K562 (cell line): ENCODE data around the gene FRMD3. TPM values are rescaled to one million over a fixed set of nuclear protein-coding genes. Genes with fewer than 3 reads are reported as not detected.

Experiments
- ATAC-seq: fragments of 200-7000 bp; cut with Tn5 transposase; 3 replicates; pipeline ENCODE4 v1.9.1; 2020; ENCODE audit warnings: moderate library complexity
- BruUV-seq: library from RNA; stranded (reverse); fragments of 400-500 nt; replicated peaks from 2 replicates; lab custom pipeline; 2021; lab: Mats Ljungman, UMichigan
- CTCF ChIA-PET: fragments of 300-600 bp; formaldehyde crosslinking; extraction: SDS; loops from one replicate; lab custom pipeline; 2021; ENCODE audit warnings: low intra/inter-chr PET ratio; lab: Yijun Ruan, JAX
- POLR2A ChIA-PET: fragments of 300-600, 350-650 bp; sonication (Branson Sonifier 250); formaldehyde crosslinking; extraction: SDS; loops from one replicate; lab custom pipeline; 2021; ENCODE audit warnings: antibody characterized with exemption, inconsistent platforms; lab: Yijun Ruan, JAX
- DNase-seq, 4 experiments: peaks; one replicate each; pipeline versions ENCODE4 v3.0.0 to v3.0.0-alpha.2; 2011 to 2018; ENCODE audit warnings: low spot score in 3 of 4, mixed read lengths in 3 of 4; ENCODE audit errors: extremely low read depth in 1 of 4
- FAIRE-seq: peaks from 2 replicates; lab custom pipeline; 2011; peaks lifted over from hg19 to GRCh38; lab: Jason Lieb, UNC
- H2AFZ ChIP-seq: 2 replicates; pipeline ENCODE4 v1.6.0; 2011; ENCODE audit warnings: low read depth, low read length, control low read depth, inconsistent platforms
- H3K27ac ChIP-seq: fragments of 200-600 bp; 3 replicates; pipeline ENCODE4 v1.8.0; 2011; ENCODE audit warnings: low read depth, mild to moderate bottlenecking, control low read depth, inconsistent platforms, low read length, moderate library complexity, mixed read lengths; ENCODE audit errors: extremely low read depth
- H3K27me3 ChIP-seq, 2 experiments: fragments of 300-600 bp in 1 of 2; 2 replicates in 1 of 2; 3 replicates in 1 of 2; pipeline versions ENCODE4 v1.6.0 to v1.8.0; 2011; ENCODE audit warnings: inconsistent platforms in 2 of 2, low read length in 2 of 2, mild to moderate bottlenecking in 1 of 2, mixed read lengths in 1 of 2, moderate library complexity in 1 of 2; ENCODE audit not compliant: control insufficient read depth in 2 of 2, insufficient read depth in 2 of 2
- H3K36me3 ChIP-seq: fragments of 300-600 bp; 3 replicates; pipeline ENCODE4 v1.8.0; 2011; ENCODE audit warnings: mild to moderate bottlenecking, low read length, inconsistent platforms; ENCODE audit not compliant: control insufficient read depth, insufficient read depth
- H3K4me1 ChIP-seq, 2 experiments: fragments of 200-600 bp in 1 of 2; replicated peaks in 1 of 2; 2 replicates in 1 of 2; 3 replicates in 1 of 2; pipeline versions ENCODE4 v1.5.1 to v1.8.0; 2011; ENCODE audit warnings: inconsistent platforms in 2 of 2, low read length in 2 of 2, mild to moderate bottlenecking in 1 of 2, mixed read lengths in 1 of 2, moderate library complexity in 1 of 2; ENCODE audit not compliant: control insufficient read depth in 2 of 2, insufficient read depth in 2 of 2
- H3K4me2 ChIP-seq: 2 replicates; pipeline ENCODE4 v1.6.1; 2011; ENCODE audit warnings: low read length, control low read depth, inconsistent platforms, mixed read lengths; ENCODE audit not compliant: insufficient read depth
- H3K4me3 ChIP-seq: fragments of 200-600 bp; sonication (generic), shearing (Covaris generic); 2 replicates; pipeline ENCODE4 v1.5.1; 2016; ENCODE audit warnings: control low read depth, inconsistent platforms
- H3K79me2 ChIP-seq: fragments of 200-600 bp; 3 replicates; pipeline ENCODE4 v1.8.0; 2011; ENCODE audit warnings: low read length, inconsistent platforms; ENCODE audit not compliant: control insufficient read depth, insufficient read depth
- H3K9ac ChIP-seq, 2 experiments: 2 replicates each; pipeline versions ENCODE4 v1.6.0 to v1.6.1; 2011; ENCODE audit warnings: low read depth in 2 of 2, low read length in 2 of 2, control low read depth in 1 of 2, inconsistent platforms in 1 of 2, mild to moderate bottlenecking in 1 of 2, mixed read lengths in 1 of 2; ENCODE audit not compliant: insufficient read depth in 1 of 2
- H3K9me1 ChIP-seq: one replicate; pipeline ENCODE4 v1.6.0; 2011; ENCODE audit warnings: inconsistent platforms, mild to moderate bottlenecking, low read length, moderate library complexity; ENCODE audit not compliant: control insufficient read depth, insufficient read depth
- H3K9me3 ChIP-seq: replicated peaks from 2 replicates; pipeline ENCODE4 v1.5.1; 2011; ENCODE audit warnings: low read depth, low read length, inconsistent platforms; ENCODE audit not compliant: control insufficient read depth, insufficient read depth
- H4K20me1 ChIP-seq: replicated peaks from 2 replicates; pipeline ENCODE4 v1.6.1; 2011; ENCODE audit warnings: low read length, inconsistent platforms, mixed read lengths; ENCODE audit not compliant: control insufficient read depth, insufficient read depth
- BCOR ChIP-seq: fragments of 450-650 bp; IDR thresholded peaks from 2 replicates; pipeline ENCODE4 v1.6.1; 2016
- CBFB ChIP-seq: sonication (generic); formaldehyde crosslinking; IDR thresholded peaks from 2 replicates; pipeline ENCODE4 v1.4.0; 2020; ENCODE audit warnings: mild to moderate bottlenecking, missing genetic modification reagents
- HNRNPL ChIP-seq: fragments of 200-400 bp; formaldehyde crosslinking; IDR thresholded peaks from 2 replicates; pipeline ENCODE4 v1.6.1; 2017; ENCODE audit warnings: low read depth, mild to moderate bottlenecking, low read length
- KLF10 ChIP-seq: fragments of 250-450 bp; sonication (Bioruptor Pico); IDR thresholded peaks from 2 replicates; pipeline ENCODE4 v1.6.1; 2021; ENCODE audit warnings: matching md5 sums
- MTA3 ChIP-seq: fragments of 450-650 bp; formaldehyde crosslinking; IDR thresholded peaks from 2 replicates; pipeline ENCODE4 v1.6.1; 2017; ENCODE audit warnings: mild to moderate bottlenecking, borderline replicate concordance
- NCOA4 ChIP-seq: fragments of 450-650 bp; IDR thresholded peaks from 2 replicates; pipeline ENCODE4 v1.6.1; 2018; ENCODE audit warnings: mild to moderate bottlenecking; ENCODE audit not compliant: partially characterized antibody
- OTX1 ChIP-seq: fragments of 450-650 bp; formaldehyde crosslinking; IDR thresholded peaks from 2 replicates; pipeline ENCODE4 v1.4.0; 2022; ENCODE audit warnings: mild to moderate bottlenecking
- PCBP2 ChIP-seq: fragments of 200-400 bp; formaldehyde crosslinking; IDR thresholded peaks from 2 replicates; pipeline ENCODE4 v1.6.1; 2018; ENCODE audit warnings: low read length, low read depth, mild to moderate bottlenecking, moderate library complexity; ENCODE audit not compliant: poor library complexity, severe bottlenecking
- PRDM10 ChIP-seq: fragments of 450-650 bp; IDR thresholded peaks from 2 replicates; pipeline ENCODE4 v1.6.1; 2018; ENCODE audit not compliant: partially characterized antibody
- ZNF212 ChIP-seq: fragments of 450-650 bp; formaldehyde crosslinking; IDR thresholded peaks from 2 replicates; pipeline ENCODE4 v1.4.0; 2020; ENCODE audit warnings: mild to moderate bottlenecking
- in situ Hi-C: fragments of 300-500 bp; cut with MboI; formaldehyde crosslinking; loops from 4 replicates; pipeline ENCODE4 v1.15.0; 2018; ENCODE audit warnings: inconsistent platforms, mixed read lengths
- intact Hi-C: fragments of 100-400 bp; cut with micrococcal nuclease; formaldehyde crosslinking; loops from 2 replicates; pipeline ENCODE4 v1.14.2; 2022
- polyA plus RNA-seq, 8 experiments: library from polyadenylated mRNA; depleted of rRNA in 4 of 8; stranded (reverse) in 5 of 8; unstranded in 3 of 8; fragments of >200 nt; fragmentation: Nextera tagmentation in 2 of 8; fragmentation: Illumina TruSeq in 1 of 8; extraction: Ambion mirVana in 2 of 8; extraction: Trizol in 1 of 8; gene quantifications; 2 replicates each; pipeline versions ENCODE4 v1.2.1 to v1.2.3, GENCODE V29; 2011 to 2014; ENCODE audit warnings: inconsistent platforms in 1 of 8, missing spikeins in 1 of 8
- total RNA-seq, 7 experiments: library from RNA; depleted of rRNA in 6 of 7; stranded (reverse); fragments of >200 nt in 6 of 7; fragmentation: Illumina TruSeq in 2 of 7; extraction: Trizol in 2 of 7; gene quantifications; 2 replicates each; pipeline versions ENCODE4 v1.2.1 to v1.2.3, GENCODE V29; 2011 to 2021; ENCODE audit warnings: low replicate concordance in 1 of 7
- TF ChIP-seq, protein P1 (sequence below): fragments of 450-650 bp; formaldehyde crosslinking; IDR thresholded peaks from 2 replicates; pipeline ENCODE4 v1.4.0; 2020; ENCODE audit warnings: mild to moderate bottlenecking, moderate library complexity
- TF ChIP-seq, protein P2 (sequence below): fragments of 150-350 bp; IDR thresholded peaks from 2 replicates; pipeline ENCODE4 v1.6.1; 2014; ENCODE audit warnings: low read depth, mild to moderate bottlenecking, low read length, borderline replicate concordance
- TF ChIP-seq, protein P3 (sequence below): sonication (generic); formaldehyde crosslinking; IDR thresholded peaks from 2 replicates; pipeline ENCODE4 v1.8.0; 2022; ENCODE audit warnings: missing genetic modification reagents, mild to moderate bottlenecking, borderline replicate concordance

FRMD3 gene
- total and polyA plus RNA-seq, 9 of the 15 experiments (the other 6 are each of a cell fraction or from before 2014, with no cell fraction given): 0.09 to 0.51 (median 0.21) TPM

GRCh38 chr9:83240671-83241070 is 297.5 kb downstream of the FRMD3 start (continued):
- TF ChIP-seq, protein P1, sequence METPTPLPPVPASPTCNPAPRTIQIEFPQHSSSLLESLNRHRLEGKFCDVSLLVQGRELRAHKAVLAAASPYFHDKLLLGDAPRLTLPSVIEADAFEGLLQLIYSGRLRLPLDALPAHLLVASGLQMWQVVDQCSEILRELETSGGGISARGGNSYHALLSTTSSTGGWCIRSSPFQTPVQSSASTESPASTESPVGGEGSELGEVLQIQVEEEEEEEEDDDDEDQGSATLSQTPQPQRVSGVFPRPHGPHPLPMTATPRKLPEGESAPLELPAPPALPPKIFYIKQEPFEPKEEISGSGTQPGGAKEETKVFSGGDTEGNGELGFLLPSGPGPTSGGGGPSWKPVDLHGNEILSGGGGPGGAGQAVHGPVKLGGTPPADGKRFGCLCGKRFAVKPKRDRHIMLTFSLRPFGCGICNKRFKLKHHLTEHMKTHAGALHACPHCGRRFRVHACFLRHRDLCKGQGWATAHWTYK: no peak
- no peak for TF ChIP-seq HNRNPL

DNA sequence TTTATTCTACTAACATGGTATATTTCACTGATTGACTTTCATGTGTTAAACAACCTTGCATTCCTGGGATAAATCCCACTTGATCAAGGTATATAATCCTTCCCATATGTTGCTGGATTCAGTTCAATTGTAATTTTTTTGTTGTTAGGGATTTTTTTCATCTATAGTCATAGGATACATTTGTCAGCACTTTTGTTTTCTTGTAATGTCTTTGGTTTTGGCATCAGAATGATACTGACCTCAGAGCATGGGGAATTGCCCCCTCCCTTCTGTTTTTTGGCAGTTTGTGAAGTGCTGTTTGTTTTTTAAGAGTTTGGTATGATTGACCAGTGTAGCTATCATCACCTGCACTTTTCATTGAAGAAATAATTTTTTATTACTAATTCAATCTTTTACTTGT is 298.5 kb downstream of the FRMD3 start:
- BruUV-seq: no TSS peak
- H3K27ac ChIP-seq: no peak overlapping the region
- no peaks in the 10 kb centered on the region for H3K27me3 ChIP-seq
- H4K20me1 ChIP-seq: no peaks in the 10 kb centered on the region
- no peak overlapping the region for H3K4me2 ChIP-seq
- intact Hi-C loops: no loop called here
- ChIA-PET POLR2A (interaction anchor here (0.5 kb wide), 1 partner anchor 121 kb away, joined by 3 read pairs; no protein-coding TSS in a partner anchor), CTCF (no interaction called here)
- in situ Hi-C loops: no loop called here
- DNase-seq: no peak
- no peak overlapping the region for H2AFZ ChIP-seq
- H3K36me3 ChIP-seq: no peaks in the 10 kb centered on the region
- no peaks in the 10 kb centered on the region for H3K4me1 ChIP-seq
- no peak for ATAC-seq
- no peaks in the 10 kb centered on the region for H3K9me1 ChIP-seq
- FAIRE-seq: no peak
- no peak overlapping the region for H3K4me3 ChIP-seq
- no peaks in the 10 kb centered on the region for H3K79me2 ChIP-seq
- no peaks in the 10 kb centered on the region for H3K9me3 ChIP-seq
- no peak overlapping the region for H3K9ac ChIP-seq
- TF ChIP-seq CBFB (CRISPR knock-in tag): no peak
- TF ChIP-seq, protein P2, sequence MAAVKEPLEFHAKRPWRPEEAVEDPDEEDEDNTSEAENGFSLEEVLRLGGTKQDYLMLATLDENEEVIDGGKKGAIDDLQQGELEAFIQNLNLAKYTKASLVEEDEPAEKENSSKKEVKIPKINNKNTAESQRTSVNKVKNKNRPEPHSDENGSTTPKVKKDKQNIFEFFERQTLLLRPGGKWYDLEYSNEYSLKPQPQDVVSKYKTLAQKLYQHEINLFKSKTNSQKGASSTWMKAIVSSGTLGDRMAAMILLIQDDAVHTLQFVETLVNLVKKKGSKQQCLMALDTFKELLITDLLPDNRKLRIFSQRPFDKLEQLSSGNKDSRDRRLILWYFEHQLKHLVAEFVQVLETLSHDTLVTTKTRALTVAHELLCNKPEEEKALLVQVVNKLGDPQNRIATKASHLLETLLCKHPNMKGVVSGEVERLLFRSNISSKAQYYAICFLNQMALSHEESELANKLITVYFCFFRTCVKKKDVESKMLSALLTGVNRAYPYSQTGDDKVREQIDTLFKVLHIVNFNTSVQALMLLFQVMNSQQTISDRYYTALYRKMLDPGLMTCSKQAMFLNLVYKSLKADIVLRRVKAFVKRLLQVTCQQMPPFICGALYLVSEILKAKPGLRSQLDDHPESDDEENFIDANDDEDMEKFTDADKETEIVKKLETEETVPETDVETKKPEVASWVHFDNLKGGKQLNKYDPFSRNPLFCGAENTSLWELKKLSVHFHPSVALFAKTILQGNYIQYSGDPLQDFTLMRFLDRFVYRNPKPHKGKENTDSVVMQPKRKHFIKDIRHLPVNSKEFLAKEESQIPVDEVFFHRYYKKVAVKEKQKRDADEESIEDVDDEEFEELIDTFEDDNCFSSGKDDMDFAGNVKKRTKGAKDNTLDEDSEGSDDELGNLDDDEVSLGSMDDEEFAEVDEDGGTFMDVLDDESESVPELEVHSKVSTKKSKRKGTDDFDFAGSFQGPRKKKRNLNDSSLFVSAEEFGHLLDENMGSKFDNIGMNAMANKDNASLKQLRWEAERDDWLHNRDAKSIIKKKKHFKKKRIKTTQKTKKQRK: no peak
- TF ChIP-seq, protein P3, sequence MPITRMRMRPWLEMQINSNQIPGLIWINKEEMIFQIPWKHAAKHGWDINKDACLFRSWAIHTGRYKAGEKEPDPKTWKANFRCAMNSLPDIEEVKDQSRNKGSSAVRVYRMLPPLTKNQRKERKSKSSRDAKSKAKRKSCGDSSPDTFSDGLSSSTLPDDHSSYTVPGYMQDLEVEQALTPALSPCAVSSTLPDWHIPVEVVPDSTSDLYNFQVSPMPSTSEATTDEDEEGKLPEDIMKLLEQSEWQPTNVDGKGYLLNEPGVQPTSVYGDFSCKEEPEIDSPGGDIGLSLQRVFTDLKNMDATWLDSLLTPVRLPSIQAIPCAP (CRISPR knock-in tag): no peak
- TF ChIP-seq ZNF212: no peak
- no peak for TF ChIP-seq OTX1 (CRISPR knock-in tag)
- no peak for TF ChIP-seq NCOA4
- no peak for TF ChIP-seq BCOR
- no peak for TF ChIP-seq KLF10 (CRISPR knock-in tag)
- TF ChIP-seq PCBP2: no peak
- no peak for TF ChIP-seq PRDM10
- TF ChIP-seq MTA3: no peak
